Peyer's patch (tissue), 4 donors: ENCODE data around the gene GET3.

ENCODE experiments used
- CTCF ChIP-seq, 6 experiments: fragments of 450-650 bp in 4 of 6; fragments of 200-600 bp in 2 of 6; sonication (generic) in 1 of 6; IDR thresholded peaks; one replicate each; pipeline ENCODE4 v1.5.1; 2017 to 2019; ENCODE audit warnings: antibody characterized with exemption in 6 of 6, mild to moderate bottlenecking in 3 of 6, moderate library complexity in 1 of 6
- POLR2A ChIP-seq, 2 donors: fragments of 450-650 bp; IDR thresholded peaks; one replicate each; pipeline ENCODE4 v1.5.1; 2017; ENCODE audit warnings: antibody characterized with exemption in 2 of 2, mild to moderate bottlenecking in 2 of 2, moderate library complexity in 2 of 2

DNA sequence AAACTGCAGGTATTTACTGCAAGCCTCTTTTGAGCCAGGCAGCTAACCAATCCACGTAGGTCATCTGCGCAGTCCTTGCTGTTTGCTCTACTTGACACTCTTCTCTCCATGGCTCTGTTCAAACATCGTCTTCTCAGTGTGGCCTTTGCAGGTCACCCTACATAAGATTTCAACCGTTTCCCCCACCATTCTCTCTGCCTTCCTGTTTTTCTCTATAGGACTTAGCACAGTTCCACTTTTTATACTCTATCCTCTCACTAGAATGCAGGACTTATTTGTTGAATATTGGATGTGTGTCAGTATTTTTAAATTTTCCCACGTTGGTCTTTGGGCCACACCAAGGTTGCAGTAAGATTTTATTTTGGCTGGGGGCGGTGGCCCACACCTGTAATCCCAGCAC, 39.2 kb upstream of the GET3 start:
- TF ChIP-seq CTCF (IDR thresholded peaks at IDR 0.05) = no peak
- TF ChIP-seq POLR2A (IDR thresholded peaks at IDR 0.05) = no peak
